Activated naive CD4-positive, alpha-beta T cell treated with anti-CD3 and anti-CD28 coated beads for 36 hours (primary cell): ENCODE data around the gene SP140L. TPM values are rescaled to one million over a fixed set of nuclear protein-coding genes. Genes with fewer than 3 reads are reported as not detected.

Source experiments
- total RNA-seq, 2 experiments: library from RNA; stranded (reverse); gene quantifications; one replicate each; pipeline ENCODE4 v1.2.3, GENCODE V29; 2021

SP140L gene
- total RNA-seq, 2 experiments from 2014 or later = 41.8 to 44.7 TPM

Other genes starting within 250 kb of the SP140L start
- 10 to 100 TPM; 85.3 to 88.8 TPM for gene SP110, start 107.2 kb upstream of the SP140L start, total RNA-seq
- gene SP140, start 101.5 kb upstream of the SP140L start, total RNA-seq = 10 to 100 TPM; 95.1 to 98.8 TPM
- gene SP100, start 89.0 kb downstream of the SP140L start, total RNA-seq = 100 to 1,000 TPM; 145 to 151 TPM